ENCODE measurements around the gene BMPR1B. TPM values are rescaled to one million over a fixed set of nuclear protein-coding genes. Genes with fewer than 3 reads are reported as not detected.

Gene BMPR1B
- total RNA-seq (2011; cell fraction: chromatin; rRNA removed; ENCODE audit: low replicate concordance): not detected in 2 replicates
- total RNA-seq (2011; cell fraction: nucleolus; rRNA removed): not detected in 2 replicates
- not detected in 2 replicates for total RNA-seq (2011; cell fraction: nucleoplasm; rRNA removed)
- total RNA-seq (2014; rRNA removed): not detected in 2 replicates
- total RNA-seq (2014; rRNA removed; fragmentation: Illumina TruSeq; extraction: Trizol): not detected in 2 replicates
- not detected in 2 replicates for total RNA-seq (2015; rRNA removed; fragmentation: Illumina TruSeq; extraction: Trizol)
- total RNA-seq (2021): not detected in 2 replicates
- polyA plus RNA-seq (2011; rRNA removed): not detected in 2 replicates
- not detected in 2 replicates for polyA plus RNA-seq (2011; cell fraction: cytosol; rRNA removed)
- polyA plus RNA-seq (2011; cell fraction: nucleus; rRNA removed): not detected in 2 replicates
- polyA plus RNA-seq (2012): 0.03 TPM in 1 of 2 replicates, not detected in the other
- polyA plus RNA-seq (2014; fragmentation: Illumina TruSeq; extraction: Trizol): not detected in 2 replicates
- polyA plus RNA-seq (2014; fragmentation: Nextera tagmentation; extraction: Ambion mirVana): under 1 TPM in 1 of 2 experiments, not detected in 1; 0.01 TPM
- polyA plus RNA-seq (2014; rRNA removed): not detected in 2 replicates
- not detected in 2 replicates for polyA minus RNA-seq (2011; rRNA and poly(A)+ RNA removed)
- polyA minus RNA-seq (2011; cell fraction: cytosol; rRNA and poly(A)+ RNA removed): not detected in 2 replicates
- not detected in 2 replicates for polyA minus RNA-seq (2011; cell fraction: nucleus; rRNA and poly(A)+ RNA removed)
- Bru-seq, nascent RNA: percentile 12 among the genes with signal in this experiment
- BruChase-seq, experiment 1, labeled RNA remaining after a 2-hour chase: percentile 16 among the genes with signal in this experiment
- percentile 19 among the genes with signal in this experiment for BruChase-seq, experiment 2, labeled RNA remaining after a 6-hour chase
- long read RNA-seq, experiment 1: 0 reads
- long read RNA-seq, experiment 2: 0 reads
- long read RNA-seq, experiment 3: 0 reads

DNA sequence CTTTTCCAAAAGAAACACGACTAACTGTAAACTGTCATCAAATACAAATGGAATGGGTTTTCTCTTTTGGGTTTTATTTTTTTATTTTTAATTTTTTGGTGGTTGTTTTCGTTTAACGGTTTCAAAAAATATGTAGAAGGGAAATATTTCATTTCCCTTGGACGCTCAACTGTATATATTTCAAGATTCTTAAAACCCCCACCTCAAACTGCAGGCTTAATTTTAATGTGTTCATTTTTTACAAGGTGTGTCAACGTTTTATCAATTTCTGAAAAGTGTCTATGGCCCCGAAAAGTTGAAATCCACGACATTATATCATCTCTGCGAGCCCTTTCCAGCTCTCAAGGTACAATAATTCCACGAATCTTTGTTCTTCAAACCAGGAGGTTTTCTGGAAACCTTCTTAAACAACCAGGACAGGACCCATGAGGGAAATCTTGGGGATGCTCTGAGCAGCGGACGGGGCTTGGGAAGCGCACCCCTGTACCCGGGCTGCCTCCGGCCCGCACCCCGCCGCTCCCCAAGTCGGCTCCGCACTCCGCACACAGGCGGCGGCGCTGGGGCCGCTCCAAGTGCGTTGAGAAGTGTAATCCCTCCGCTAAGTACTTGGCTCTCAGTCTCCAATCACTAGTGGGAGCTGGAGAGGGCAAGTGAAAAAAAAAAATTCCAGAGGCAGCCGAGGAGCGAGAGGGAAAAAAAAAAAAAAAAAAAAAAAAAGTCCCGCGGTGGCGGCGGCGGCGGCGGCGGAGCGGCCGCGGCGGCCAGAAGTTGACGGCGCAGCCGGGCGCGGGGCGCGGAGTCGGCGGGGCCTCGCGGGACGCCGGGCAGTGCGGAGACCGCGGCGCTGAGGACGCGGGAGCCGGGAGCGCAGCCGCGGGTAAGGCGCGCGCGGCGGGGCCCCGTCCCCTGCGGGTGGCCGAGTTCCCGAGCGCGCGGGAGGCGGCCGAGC lies at the start of gene BMPR1B:
Gene BMPR1B, plus strand, starts transcription at position 764 of the 949 bp plus-strand sequence. CDS start 346,470 bp downstream, outside the sequence.
- H3K4me2 ChIP-seq (ENCODE audit: insufficient read depth, low read length): no peak within 1 kb of the TSS
- no peaks in the 10 kb centered on the region for H3K79me2 ChIP-seq (ENCODE audit: control insufficient read depth, insufficient read depth, low read length)
- 37% methylated on average over 37 of the region's 77 CpGs for WGBS (ENCODE audit: insufficient coverage, low coverage, missing lambda C conversion rate)
- POLR2A ChIA-PET: no interaction called here
- intact Hi-C loops (cut with micrococcal nuclease): no loop called here
- no peak within 1 kb of the TSS for H2AFZ ChIP-seq (ENCODE audit: low read depth, low read length)
- FAIRE-seq (no peak), DNase-seq (ENCODE audit: extremely low read depth in 1 of 4, low spot score in 3 of 4) (no peak), ATAC-seq (no peak)
- no peaks in the 10 kb centered on the region for H3K4me1 ChIP-seq (replicated peaks in 1 of 2; ENCODE audit: control insufficient read depth in 2 of 2, insufficient read depth in 2 of 2, low read length in 2 of 2)
- no peak within 1 kb of the TSS for H3K4me3 ChIP-seq
- TF ChIP-seq RHOXF2B (CRISPR knock-in tag; conservative IDR thresholded peaks at IDR 0.05) (no peak), HMG20B (CRISPR knock-in tag; IDR thresholded peaks at IDR 0.05) (no peak), PTBP1 (IDR thresholded peaks at IDR 0.05; ENCODE audit: low read depth, low read length) (no peak), LEF1 (IDR thresholded peaks at IDR 0.05) (no peak)
- H3K36me3 ChIP-seq (ENCODE audit: control insufficient read depth, insufficient read depth, low read length): no peaks in the 10 kb centered on the region
- in situ Hi-C loops (cut with MboI): no loop called here
- no peak within 1 kb of the TSS for H3K27ac ChIP-seq (ENCODE audit: extremely low read depth, low read depth, low read length)
- H3K9me3 ChIP-seq (replicated peaks; ENCODE audit: control insufficient read depth, insufficient read depth, low read depth, low read length): no peaks in the 10 kb centered on the region
- no TSS peak for BruUV-seq (replicated peaks)
- H3K27me3 ChIP-seq (ENCODE audit: control insufficient read depth in 2 of 2, insufficient read depth in 2 of 2, low read length in 2 of 2): peaks cover 2 to 12% of the 10 kb centered on the region in 2 experiments; a peak in 2 of 5 replicates
- CTCF ChIA-PET (ENCODE audit: low intra/inter-chr PET ratio): no interaction called here
- no peaks in the 10 kb centered on the region for H4K20me1 ChIP-seq (replicated peaks; ENCODE audit: control insufficient read depth, insufficient read depth, low read length)
- no peaks in the 10 kb centered on the region for H3K9me1 ChIP-seq (ENCODE audit: control insufficient read depth, insufficient read depth, low read length)
- no peak within 1 kb of the TSS for H3K9ac ChIP-seq (ENCODE audit: insufficient read depth in 1 of 2, low read depth in 2 of 2, low read length in 2 of 2)
